ENCODE measurements around the gene CA10. TPM values are rescaled to one million over a fixed set of nuclear protein-coding genes. Genes with fewer than 3 reads are reported as not detected.

The CA10 gene
- total RNA-seq, 3 donors from 2014 or later = 0.46 to 1.2 (median 0.64) TPM

DNA sequence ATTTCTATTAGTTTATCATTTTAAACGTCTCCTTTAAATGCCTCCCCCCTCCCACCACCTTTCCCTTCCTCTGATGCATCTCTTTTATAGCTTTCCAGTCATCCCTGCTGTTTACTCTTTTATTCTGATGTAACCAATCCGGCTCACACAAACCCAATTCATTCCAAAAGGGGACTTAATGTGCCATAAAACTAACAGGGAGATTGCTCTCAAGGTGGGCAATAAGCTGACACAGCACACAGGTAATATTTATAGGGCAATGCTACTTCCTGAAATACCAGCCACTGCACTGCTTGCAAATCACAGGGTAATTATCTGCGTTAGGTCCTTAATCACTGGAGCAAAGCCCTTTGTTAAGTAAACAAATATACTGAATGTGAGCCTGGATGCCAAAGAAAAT, 23.3 kb upstream of the CA10 start:
- intact Hi-C loops (cut with DNase I, micrococcal nuclease) = no loop called here
- Histone ChIP-seq H3K4me3 (no peak overlapping the region), H3K9me3 (no peaks in the 10 kb centered on the region), H3K36me3 (ENCODE audit: low read depth) (no peaks in the 10 kb centered on the region), H3K4me1 (ENCODE audit: low read depth) (no peaks in the 10 kb centered on the region)
- DNase-seq (no peak), ATAC-seq (no peak)
- TF ChIP-seq, protein P1, sequence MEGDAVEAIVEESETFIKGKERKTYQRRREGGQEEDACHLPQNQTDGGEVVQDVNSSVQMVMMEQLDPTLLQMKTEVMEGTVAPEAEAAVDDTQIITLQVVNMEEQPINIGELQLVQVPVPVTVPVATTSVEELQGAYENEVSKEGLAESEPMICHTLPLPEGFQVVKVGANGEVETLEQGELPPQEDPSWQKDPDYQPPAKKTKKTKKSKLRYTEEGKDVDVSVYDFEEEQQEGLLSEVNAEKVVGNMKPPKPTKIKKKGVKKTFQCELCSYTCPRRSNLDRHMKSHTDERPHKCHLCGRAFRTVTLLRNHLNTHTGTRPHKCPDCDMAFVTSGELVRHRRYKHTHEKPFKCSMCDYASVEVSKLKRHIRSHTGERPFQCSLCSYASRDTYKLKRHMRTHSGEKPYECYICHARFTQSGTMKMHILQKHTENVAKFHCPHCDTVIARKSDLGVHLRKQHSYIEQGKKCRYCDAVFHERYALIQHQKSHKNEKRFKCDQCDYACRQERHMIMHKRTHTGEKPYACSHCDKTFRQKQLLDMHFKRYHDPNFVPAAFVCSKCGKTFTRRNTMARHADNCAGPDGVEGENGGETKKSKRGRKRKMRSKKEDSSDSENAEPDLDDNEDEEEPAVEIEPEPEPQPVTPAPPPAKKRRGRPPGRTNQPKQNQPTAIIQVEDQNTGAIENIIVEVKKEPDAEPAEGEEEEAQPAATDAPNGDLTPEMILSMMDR (IDR thresholded peaks at IDR 0.05) = no peak

DNA sequence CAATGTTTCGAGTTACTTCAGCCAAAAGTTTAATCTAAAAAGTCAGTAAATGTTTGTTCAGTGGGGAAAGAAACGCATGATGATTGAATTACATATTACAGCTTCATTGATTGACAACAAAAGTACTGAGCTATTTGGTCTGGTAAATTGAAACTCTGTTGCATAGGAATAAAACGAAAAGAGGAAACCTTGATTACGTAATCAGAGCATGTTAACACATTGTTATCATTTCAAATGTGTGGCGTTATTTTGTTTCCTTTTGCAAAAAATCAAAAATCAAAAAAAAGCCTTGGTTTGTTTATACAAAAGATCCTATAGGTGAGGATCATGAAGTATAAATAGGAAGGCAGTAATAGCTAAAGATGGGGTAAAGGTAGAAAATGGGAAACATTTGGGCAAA, 19.5 kb upstream of the CA10 start:
- ATAC-seq = no peak

DNA sequence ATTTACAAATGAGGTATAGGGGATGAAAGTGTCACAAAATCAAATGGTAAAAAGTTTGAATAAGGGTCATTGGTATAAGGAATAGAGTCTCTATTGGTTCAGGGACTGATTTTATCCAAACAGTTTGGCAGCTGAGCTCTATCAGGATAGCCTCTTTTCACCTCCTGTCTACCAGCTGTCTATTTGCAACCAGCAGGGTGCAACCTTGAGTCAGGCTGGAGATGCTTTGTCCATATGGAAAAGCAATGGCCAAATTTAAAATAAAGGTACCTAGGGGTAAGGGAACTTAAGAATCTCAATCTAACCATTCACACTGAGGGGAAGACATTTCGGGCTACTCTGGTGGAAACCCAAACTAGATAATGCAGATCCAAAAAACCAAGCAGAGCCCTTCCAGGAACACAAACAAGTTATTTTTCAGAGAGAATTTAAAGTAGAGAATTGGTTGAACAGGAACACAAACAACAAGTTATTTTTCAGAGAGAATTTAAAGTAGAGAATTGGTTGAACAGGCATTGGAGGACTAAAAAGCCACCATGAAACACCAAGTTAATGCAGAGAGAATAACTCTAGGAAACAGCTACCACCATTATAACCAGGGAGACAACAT, 12.6 kb upstream of the CA10 start:
- ATAC-seq = no peak
- intact Hi-C loops (cut with DNase I, micrococcal nuclease) = no loop called here

More for the DNA sequence above, 19.5 kb upstream of the CA10 start:
- H3K4me1 ChIP-seq (ENCODE audit: low read depth) = no peaks in the 10 kb centered on the region
- no peaks in the 10 kb centered on the region for H3K9me3 ChIP-seq
- no peaks in the 10 kb centered on the region for H3K36me3 ChIP-seq (ENCODE audit: low read depth)
- H3K4me3 ChIP-seq = no peak overlapping the region
- TF ChIP-seq, protein P1 (IDR thresholded peaks at IDR 0.05) = no peak
- intact Hi-C loops (cut with DNase I, micrococcal nuclease) = no loop called here
- no peak for DNase-seq

DNA sequence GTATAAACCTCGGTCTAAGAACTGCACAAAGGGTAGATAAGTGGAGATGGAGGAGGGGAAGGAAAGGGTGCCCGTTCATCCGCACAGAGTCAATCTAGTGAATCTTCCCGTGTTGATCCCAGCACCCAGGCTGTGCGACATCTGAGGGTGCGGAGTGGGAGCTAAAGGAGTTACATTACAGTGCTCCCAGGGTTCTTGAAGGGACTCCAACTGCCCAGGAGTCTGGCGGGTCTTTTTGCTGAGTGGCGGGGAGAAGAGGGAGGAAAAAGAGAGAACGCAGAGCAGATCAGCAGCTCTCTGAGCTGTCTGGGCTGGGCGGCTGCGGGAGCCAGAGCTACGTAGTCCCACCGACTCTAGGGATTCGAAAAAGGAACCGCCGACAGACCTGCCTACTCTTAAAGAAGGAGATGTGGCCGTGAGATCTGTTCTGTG, 1.6 kb upstream of the CA10 start:
- TF ChIP-seq, protein P1 (IDR thresholded peaks at IDR 0.05) = no peak
- DNase-seq (no peak), ATAC-seq (no peak)
- Histone ChIP-seq H3K9me3 (no peaks in the 10 kb centered on the region), H3K36me3 (ENCODE audit: low read depth) (no peaks in the 10 kb centered on the region), H3K4me3 (no peak overlapping the region), H3K4me1 (ENCODE audit: low read depth) (no peaks in the 10 kb centered on the region)
- intact Hi-C loops (cut with DNase I, micrococcal nuclease) = no loop called here

More for the DNA sequence above, 12.6 kb upstream of the CA10 start:
- Histone ChIP-seq H3K4me3 (no peak overlapping the region), H3K4me1 (ENCODE audit: low read depth) (no peaks in the 10 kb centered on the region), H3K9me3 (no peaks in the 10 kb centered on the region), H3K36me3 (ENCODE audit: low read depth) (no peaks in the 10 kb centered on the region)
- TF ChIP-seq, protein P1 (IDR thresholded peaks at IDR 0.05) = peak; percentile 27
- DNase-seq = peak in 1 of 3 donors; percentile 42

DNA sequence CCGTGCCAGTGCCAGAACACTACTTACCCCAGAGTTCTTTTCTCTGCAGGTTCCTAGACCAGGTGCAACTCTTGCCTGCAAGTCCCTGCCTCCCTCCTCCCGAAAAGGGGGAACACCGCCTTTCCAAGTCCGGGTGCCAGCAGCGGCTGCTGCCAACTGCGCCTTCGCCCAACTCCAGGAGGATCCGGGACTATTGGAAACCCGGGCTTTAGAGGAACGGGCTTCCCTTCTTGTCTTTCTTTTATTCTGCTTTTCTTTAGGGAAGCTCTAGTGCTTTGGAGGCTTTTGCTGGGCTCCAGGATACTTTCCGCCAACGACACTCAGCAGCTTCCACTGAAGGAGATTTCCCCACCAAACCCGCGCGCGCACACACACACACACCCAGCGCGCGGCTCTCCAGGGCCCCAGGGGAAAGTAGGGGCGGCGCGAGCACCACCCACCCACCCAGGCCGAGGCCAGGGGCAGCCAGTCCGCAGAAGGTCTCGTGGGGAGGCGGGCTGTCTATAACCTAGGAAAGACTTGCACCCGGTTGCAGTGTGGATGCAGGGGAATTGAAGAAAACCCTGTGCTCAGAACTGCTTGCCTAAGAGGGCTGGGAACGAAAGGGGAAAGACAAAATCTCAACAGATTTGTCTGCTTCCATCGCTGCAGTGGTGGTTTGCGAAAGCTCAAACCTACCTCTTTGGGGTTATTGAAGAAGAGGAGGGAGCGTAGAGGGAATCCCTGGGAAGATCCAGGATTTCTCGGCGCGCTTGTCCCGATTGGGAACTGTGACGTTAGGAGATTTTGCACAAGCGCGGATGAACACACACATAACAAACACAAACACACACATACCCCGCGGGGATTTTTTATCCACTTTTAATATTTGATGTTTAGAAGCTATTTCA, 977 bp upstream of the CA10 start:
- Histone ChIP-seq H3K9me3 (no peaks in the 10 kb centered on the region), H3K4me3 (no peak overlapping the region), H3K4me1 (ENCODE audit: low read depth) (no peaks in the 10 kb centered on the region), H3K36me3 (ENCODE audit: low read depth) (no peaks in the 10 kb centered on the region)
- TF ChIP-seq, protein P1 (IDR thresholded peaks at IDR 0.05) = no peak
- ATAC-seq (no peak), DNase-seq (no peak)
- intact Hi-C loops (cut with DNase I, micrococcal nuclease) = no loop called here
